B cell (primary cell): ENCODE data around the gene WWC2.

ENCODE experiments used
- EZH2 ChIP-seq: IDR thresholded peaks from 2 replicates; pipeline ENCODE4 v1.6.1; 2012; ENCODE audit warnings: borderline replicate concordance, low read depth, mild to moderate bottlenecking, moderate library complexity, low read length; ENCODE audit not compliant: insufficient read depth, poor library complexity, severe bottlenecking
- TF ChIP-seq, protein P1 (sequence below): fragments of 200-600 bp; IDR thresholded peaks from one replicate; pipeline ENCODE4 v1.8.0; 2022; ENCODE audit warnings: antibody characterized with exemption, mild to moderate bottlenecking

DNA sequence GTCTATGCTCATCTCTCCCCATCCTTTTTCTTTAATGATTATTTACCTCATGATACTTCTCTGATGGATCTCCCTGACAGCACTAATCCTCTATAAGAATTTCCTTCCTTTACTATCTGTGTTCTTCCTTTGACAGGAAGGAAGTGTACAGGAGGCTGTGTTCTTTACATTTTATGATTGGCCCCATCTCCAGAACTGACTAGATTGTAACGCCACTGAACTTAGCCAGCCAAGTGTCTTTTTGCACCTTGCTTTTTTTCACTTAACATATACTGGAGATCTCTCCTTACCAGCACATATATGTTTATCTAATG is 3.9 kb upstream of the WWC2 start:
- TF ChIP-seq, protein P1, sequence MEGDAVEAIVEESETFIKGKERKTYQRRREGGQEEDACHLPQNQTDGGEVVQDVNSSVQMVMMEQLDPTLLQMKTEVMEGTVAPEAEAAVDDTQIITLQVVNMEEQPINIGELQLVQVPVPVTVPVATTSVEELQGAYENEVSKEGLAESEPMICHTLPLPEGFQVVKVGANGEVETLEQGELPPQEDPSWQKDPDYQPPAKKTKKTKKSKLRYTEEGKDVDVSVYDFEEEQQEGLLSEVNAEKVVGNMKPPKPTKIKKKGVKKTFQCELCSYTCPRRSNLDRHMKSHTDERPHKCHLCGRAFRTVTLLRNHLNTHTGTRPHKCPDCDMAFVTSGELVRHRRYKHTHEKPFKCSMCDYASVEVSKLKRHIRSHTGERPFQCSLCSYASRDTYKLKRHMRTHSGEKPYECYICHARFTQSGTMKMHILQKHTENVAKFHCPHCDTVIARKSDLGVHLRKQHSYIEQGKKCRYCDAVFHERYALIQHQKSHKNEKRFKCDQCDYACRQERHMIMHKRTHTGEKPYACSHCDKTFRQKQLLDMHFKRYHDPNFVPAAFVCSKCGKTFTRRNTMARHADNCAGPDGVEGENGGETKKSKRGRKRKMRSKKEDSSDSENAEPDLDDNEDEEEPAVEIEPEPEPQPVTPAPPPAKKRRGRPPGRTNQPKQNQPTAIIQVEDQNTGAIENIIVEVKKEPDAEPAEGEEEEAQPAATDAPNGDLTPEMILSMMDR: no peak
- no peak for TF ChIP-seq EZH2
